ENCODE data around the gene C22orf23. TPM values are rescaled to one million over a fixed set of nuclear protein-coding genes. Genes with fewer than 3 reads are reported as not detected.

C22orf23 gene
- total RNA-seq = not detected in 2 replicates

DNA sequence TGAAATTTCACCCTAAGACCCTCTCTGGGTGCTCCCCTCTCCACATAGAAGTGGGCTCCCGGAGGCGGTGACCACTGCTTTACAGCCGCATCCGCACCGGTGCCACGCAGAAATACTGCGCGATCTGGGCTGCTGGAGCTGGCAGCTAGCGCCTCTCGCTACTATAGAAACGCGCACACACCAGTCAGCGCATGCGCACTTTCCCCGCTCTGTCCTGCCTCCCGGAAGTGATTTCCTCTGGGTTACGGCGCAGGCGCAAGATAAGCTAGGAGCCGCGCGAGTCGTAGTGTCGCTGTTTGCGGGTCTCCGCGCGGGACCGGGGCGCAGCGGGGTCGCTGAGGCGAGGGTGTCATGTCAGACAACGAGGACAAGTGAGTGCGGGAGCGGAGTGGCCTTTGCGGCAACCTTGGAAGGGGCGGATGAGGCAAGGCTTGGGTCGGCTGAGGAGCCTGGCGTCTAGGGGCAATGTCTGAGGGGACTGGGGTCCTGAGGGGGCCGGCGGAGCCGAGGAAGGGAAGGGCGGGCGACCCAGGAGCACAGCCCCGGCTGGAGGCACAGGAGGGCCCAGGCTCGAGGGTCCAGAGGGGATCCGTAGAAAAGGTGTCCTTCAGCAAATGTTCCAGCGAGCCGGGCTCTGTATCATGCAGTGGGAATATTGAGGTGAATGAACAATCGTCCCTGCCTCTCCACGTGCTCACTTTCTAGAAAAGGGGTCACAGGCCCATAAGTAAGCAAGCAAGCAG is at the start of gene C22orf23, which contains the start of gene POLR2F:
C22orf23 (minus strand) TSS at position 165 of the 743 bp plus-strand sequence. CDS start 452 bp downstream, outside the sequence.
POLR2F (plus strand) TSS at position 263 of the 743 bp plus-strand sequence; CDS start at position 352, 89 bp downstream.

DNA sequence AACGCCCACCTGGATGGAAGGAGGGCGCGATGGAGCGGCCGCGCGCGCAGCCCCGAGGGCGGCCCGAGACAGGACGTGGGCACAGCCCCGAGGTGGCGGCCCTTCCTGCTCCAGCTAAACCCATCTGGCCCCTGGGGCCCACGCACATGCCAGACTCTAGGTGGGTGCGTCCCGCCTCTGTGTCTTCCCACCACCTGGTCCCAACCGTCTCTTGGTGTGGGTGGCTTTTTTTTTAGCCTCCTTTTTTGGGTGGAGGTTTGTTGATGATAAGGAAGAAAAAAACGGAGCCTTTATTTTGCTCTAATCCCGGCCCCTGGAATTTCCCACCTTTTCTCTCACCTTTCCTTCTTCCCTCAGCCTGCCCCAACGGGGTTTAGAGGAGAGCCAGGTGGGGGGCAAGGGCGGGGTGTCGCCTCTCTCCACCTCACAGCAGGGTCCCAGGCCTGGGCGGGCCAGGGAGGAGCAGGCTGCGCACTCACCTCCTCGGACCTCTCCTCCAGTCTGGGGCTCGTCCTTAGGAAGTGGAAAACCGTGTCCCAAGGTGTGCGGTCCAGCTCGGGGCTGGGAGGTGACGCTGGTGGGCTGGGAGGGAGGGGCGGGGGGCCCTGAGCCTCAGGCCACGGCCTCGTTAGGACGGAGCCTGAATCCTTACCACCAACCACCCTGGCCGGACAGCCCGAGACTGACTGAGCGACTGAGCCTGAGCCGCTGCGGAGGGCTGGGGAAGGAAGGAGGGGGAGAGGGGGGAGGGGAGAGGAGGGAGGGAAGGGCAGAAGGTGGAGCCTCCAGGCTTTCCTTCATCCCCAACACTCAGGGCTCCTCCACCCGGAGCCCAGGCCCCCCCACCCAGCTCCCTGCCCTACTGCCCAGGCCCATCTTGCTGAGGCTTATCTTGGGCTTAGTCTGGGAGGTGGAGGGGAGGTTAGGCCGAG is 30.7 kb upstream of the C22orf23 start, which contains the start of gene SOX10:
SOX10 (minus strand) TSS at position 696 of the 932 bp plus-strand sequence. CDS start 771 bp downstream, outside the sequence.

DNA sequence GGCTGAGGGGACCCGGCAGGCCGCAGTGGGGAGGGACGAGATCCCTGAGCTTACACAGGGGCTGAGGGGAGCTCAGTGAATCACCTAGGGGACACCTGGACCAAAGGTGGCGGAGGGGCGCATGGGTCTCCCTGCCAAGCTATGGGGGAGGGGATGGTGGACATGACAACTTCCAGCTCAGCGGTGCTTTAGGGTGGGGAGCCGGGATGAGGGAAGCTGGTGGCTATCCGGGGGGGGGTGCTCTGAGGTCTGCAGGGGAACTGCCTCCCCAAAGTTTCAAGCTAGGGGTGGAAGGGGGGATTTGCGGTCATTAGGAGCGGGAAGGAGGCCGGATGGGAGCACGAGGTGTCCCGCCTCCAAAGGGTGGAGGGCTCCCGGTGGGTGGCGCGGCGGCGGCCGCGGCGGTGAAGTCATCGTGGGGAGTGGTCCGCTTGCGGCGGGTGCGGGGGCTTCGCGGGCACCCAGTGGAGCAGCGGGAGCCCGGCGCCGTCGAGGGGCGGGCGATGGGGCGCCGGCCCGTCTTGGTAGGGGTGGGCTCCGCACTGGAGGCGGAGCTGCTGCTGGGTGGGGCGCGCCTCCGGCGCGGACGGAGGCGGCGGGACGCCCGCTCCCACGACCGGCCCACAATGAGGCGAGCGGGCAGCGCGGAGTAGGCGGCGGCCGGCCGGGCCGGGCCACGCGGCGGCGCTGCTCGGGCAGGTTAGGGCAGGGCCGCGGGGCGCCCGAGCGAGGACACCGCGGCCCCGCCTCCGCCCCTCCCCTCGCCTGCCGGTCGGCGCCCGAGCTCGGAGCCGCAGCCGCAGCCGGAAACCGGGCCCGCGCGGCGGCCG is 47.7 kb downstream of the C22orf23 start, which contains the start of gene MICALL1:
MICALL1 (plus strand) TSS at position 764 of the 830 bp plus-strand sequence. CDS start 126 bp downstream, outside the sequence.

Other genes with a start within 250 kb of the C22orf23 start
- gene GCAT, start 145.7 kb downstream of the C22orf23 start, total RNA-seq = 30.3 and 38.1 TPM in 2 replicates
- gene GALR3, start 130.2 kb downstream of the C22orf23 start, total RNA-seq = not detected in 2 replicates
- 30.4 and 37.2 TPM in 2 replicates for gene ANKRD54, start 109.3 kb downstream of the C22orf23 start, total RNA-seq
- 281 and 355 TPM in 2 replicates for gene EIF3L, start 104.2 kb downstream of the C22orf23 start, total RNA-seq
- 136 and 154 TPM in 2 replicates for gene MICALL1, start 47.3 kb downstream of the C22orf23 start, total RNA-seq
- 138 and 177 TPM in 2 replicates for gene POLR2F, start 98 bp upstream of the C22orf23 start, total RNA-seq
- not detected in 2 replicates for gene SOX10, start 31.0 kb upstream of the C22orf23 start, total RNA-seq
- 35.4 and 41.8 TPM in 2 replicates for gene PICK1, start 103.8 kb upstream of the C22orf23 start, total RNA-seq
- gene SLC16A8, start 130.6 kb upstream of the C22orf23 start, total RNA-seq = not detected in 2 replicates
- gene BAIAP2L2, start 157.1 kb upstream of the C22orf23 start, total RNA-seq = 0.35 and 0.51 TPM in 2 replicates
- gene PLA2G6, start 228.2 kb upstream of the C22orf23 start, total RNA-seq = 6.3 and 8.8 TPM in 2 replicates
- 16.9 and 19.5 TPM in 2 replicates for gene MAFF, start 248.4 kb upstream of the C22orf23 start, total RNA-seq